Measurements from ENCODE around the gene TNFAIP6.

Gene TNFAIP6

GRCh38 chr2:151359768-151360461, 2.5 kb downstream of the TNFAIP6 start:
- DNase-seq: no peak

- DNase-seq: no peak
Observed at GRCh38 chr2:151361674-151362370, 4.4 kb downstream of the TNFAIP6 start.

DNA sequence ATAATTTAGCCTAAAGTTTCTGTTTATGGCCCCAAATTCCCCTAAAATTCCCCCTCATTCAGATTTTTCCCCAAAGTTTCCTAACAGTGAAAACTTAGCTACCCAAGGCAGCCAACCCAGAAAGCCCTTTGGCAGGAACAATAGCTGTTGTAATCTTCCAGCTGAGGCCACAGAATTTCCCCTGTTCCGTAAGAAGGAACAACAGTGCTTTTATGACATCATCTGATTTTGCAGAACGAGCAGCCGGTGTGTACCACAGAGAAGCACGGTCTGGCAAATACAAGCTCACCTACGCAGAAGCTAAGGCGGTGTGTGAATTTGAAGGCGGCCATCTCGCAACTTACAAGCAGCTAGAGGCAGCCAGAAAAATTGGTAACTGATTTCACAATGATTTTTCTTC, 6.3 kb downstream of the TNFAIP6 start:
- DNase-seq: peak in 42 of 58 donors; percentile 3 to 70 (median 19)

DNA sequence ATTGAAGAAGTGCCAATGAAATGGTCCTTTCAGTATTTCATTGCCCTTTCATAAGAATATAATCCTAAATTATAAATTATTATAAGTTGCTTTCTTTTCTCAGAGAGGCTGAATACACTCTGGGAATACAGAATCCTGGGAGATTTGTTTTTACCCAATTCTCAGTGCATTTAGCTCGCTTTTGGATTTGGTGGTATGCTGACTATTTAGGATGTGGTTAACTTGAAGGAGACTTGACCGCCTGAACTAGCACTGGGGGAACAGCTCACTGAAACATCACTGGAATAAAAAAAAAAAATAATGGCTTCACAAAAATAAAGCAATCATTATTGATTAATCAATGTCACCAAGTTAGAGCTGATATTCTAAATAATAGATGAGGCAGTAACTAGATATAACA, 10.2 kb downstream of the TNFAIP6 start:
- no peak for DNase-seq

- DNase-seq: no peak
Observed at GRCh38 chr2:151374436-151374835, 17.0 kb downstream of the TNFAIP6 start.

DNA sequence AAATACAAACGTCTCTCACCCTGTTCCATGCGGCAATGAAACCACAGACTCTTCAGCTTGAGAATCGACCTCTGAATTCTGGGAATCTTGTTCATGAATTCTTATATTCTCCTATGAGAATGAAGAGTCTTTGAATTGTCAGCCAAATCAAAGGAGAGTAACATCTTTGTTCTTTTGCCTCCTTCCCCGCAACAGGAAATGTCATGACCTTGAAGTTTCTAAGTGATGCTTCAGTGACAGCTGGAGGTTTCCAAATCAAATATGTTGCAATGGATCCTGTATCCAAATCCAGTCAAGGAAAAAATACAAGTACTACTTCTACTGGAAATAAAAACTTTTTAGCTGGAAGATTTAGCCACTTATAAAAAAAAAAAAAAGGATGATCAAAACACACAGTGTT, 21.8 kb downstream of the TNFAIP6 start:
- no peak for DNase-seq

DNA sequence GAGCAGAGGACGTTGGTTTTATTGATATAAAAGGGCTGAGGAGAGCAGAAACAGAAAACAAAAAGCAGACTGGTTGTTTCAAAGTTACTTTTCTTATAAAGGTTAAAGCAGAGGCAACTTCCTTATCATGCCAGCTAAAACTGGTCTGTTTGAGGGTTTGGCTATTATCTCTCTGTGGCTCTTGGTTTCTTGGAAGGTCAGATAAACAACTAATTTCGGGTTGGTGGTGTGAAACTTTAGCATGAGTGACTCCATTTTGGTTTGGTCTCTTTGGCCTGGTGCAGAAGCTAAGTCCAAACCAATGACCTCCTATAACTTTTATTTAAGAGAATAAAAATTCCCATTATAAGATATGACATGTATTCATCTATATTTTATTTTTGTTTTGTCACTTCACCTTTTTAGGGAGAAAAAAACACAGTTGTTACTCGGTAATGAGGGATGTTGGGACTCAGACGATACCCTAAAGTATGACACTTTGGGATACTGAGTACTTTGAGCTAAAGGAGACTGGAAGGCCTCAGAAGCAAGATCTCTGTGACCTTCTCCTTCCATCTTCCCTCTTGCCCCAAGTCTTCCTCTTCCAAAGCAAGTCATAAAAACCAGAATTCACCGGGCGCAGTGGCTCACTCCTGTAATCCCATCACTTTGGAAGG, 23.3 kb downstream of the TNFAIP6 start:
- no peak for DNase-seq

GRCh38 chr2:151381266-151381665, 23.9 kb downstream of the TNFAIP6 start:
- no peak for DNase-seq

DNA sequence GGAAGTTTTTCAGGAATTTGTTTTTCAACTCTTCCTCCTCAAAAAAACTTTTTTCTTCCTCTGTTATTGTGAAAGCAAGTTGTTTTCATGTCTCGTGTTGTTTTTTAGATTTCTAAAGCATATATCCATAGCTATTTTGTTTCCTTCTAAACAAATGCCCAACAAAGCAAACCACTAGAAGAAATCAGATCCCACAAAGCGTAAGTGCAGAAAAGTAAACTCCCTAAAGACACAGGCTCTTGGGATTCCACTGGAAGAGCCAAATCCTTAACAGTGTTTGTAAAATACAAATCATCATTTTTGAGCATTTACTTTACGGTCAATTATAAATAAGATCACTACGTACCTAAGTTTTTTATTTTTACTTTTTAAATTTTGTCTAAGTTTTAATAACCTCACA, 30.6 kb downstream of the TNFAIP6 start:
- DNase-seq: no peak

DNA sequence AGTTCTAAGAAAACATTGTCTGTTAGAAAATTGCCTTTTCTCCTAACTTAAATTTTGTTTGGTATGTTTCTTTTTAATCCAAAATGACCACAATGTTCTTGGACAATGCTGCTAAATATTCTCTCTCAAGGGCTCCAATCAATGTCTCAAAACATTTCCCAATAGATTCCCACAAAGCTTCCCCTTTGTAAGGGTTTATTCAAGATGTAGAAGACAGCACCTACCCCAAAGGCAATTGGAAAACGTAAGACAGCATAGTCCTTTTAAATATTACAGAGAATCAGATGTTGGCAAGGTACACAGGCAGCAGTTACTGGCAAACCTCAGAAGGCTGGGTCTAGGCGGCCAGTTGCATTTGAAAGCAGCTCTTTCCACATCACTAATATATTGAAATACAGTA, 34.0 kb downstream of the TNFAIP6 start:
- DNase-seq: no peak

GRCh38 chr2:151394509-151394908, 37.1 kb downstream of the TNFAIP6 start:
- no peak for DNase-seq

GRCh38 chr2:151395509-151396374, 38.4 kb downstream of the TNFAIP6 start:
- DNase-seq: no peak

DNA sequence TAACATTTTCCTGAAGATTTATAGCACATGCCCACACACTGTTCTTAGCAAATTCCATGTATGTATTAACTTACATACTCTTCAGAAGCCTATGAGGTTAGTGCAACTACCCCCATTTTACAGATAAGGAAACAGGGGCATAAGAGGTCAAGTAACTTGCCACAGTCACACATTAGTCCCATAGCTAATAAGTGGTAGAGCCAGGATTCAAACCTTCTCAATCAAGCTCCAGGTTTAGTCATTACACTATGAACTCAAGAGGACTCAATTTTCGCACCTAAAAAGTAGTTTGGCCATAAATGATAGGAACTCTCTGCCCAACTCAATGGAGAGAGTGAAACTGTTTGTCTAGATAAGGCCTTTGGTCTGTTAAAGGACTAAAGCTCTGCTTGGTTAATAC, 42.6 kb downstream of the TNFAIP6 start:
- DNase-seq: no peak

- DNase-seq: no peak
Observed at GRCh38 chr2:151401149-151401548, 43.8 kb downstream of the TNFAIP6 start.

DNA sequence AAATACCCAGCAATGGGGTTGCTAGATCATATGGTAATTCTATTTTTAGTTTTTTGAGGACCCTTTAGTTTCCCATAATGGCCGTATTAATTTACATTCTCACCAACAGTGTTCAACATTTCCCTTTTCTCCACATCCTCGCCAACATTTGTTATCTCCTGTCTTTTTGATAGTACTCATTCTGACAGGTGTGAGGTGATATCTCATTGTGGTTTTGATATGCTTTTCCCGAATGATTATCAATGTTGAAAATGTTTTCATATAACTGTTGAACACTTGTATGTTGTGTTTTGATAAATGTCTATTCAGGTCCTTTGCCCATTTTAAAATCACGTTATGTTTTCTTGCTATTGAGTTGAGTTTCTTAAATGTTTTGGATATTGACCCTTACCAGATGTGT, 46.5 kb downstream of the TNFAIP6 start:
- no peak for DNase-seq

GRCh38 chr2:151405376-151405775, 48.0 kb downstream of the TNFAIP6 start:
- DNase-seq: no peak

GRCh38 chr2:151407281-151407680, 49.9 kb downstream of the TNFAIP6 start:
- no peak for DNase-seq

GRCh38 chr2:151408788-151409600, 51.6 kb downstream of the TNFAIP6 start:
- DNase-seq: no peak

DNA sequence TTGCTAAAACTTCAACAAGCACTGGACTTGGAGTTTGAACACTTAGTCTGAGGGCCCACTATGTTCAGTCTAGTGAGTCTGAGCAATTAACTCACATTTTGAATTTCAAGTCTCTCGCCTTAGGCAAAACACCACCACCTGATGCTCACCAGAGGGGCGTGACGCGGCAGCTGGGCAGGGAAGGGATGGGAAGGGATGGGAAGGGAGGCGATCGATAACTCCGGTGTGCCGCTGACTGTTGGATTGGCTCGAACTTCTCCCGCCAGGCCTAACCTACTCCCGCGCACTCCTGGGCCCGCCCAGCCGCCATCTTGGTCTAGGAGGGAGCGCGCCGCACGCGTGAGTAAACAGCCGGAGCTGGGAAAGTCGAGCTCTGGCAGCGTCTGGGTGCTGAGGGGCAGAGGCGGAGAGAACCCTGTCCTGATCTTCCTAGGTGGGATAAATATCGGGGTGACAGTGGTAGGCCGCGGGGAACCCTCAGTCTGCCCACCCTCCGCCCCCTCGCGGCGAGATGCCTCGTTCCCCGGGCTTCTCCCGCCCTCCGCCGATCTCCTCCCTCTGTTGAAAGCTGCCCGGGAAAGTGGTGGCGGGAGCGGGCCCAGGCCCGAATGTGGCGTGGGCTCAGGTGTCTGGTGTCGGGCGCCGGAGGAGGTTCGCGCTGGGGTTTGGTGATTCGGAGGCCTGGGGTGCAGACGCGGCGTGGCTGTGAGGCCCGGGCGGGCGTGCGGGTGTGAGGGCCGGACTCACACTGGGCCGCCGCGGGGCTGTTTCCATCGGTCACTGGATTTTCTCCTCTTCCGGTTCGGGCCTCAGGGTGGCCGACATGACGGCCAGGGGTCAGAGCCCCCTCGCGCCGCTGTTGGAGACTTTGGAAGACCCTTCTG, 52.5 kb downstream of the TNFAIP6 start, which contains the start of gene RIF1:
RIF1 (plus strand) TSS at position 302 of the 884 bp plus-strand sequence; CDS start at position 824, 522 bp downstream.
- peak; percentile 32 to 93 (median 82) for DNase-seq

GRCh38 chr2:151410485-151410834, 53.1 kb downstream of the TNFAIP6 start:
- DNase-seq: peak in 10 of 58 donors; percentile 1 to 61 (median 36)
